Nephron (organoid): Measurements from ENCODE around the gene PIM2.

Experiments used
- H3K27ac Mint-ChIP-seq, 3 experiments: 2 replicates each; pipeline ENCODE4 v1.8.0; 2020; ENCODE audit warnings: mixed read lengths in 3 of 3, mild to moderate bottlenecking in 2 of 3, moderate library complexity in 1 of 3
- H3K27me3 Mint-ChIP-seq: 2 replicates; pipeline ENCODE4 v1.8.0; 2021; ENCODE audit warnings: low read depth, mild to moderate bottlenecking, moderate library complexity, mixed read lengths
- H3K36me3 Mint-ChIP-seq: 2 replicates; pipeline ENCODE4 v1.8.0; 2020; ENCODE audit warnings: low read depth, mixed read lengths
- H3K4me1 Mint-ChIP-seq: 2 replicates; pipeline ENCODE4 v1.8.0; 2020; ENCODE audit warnings: mixed read lengths
- H3K4me3 Mint-ChIP-seq, 3 experiments: 2 replicates each; pipeline ENCODE4 v1.8.0; 2020; ENCODE audit warnings: mild to moderate bottlenecking in 3 of 3, mixed read lengths in 3 of 3, moderate library complexity in 2 of 3
- H3K9me3 Mint-ChIP-seq: 2 replicates; pipeline ENCODE4 v1.8.0; 2020; ENCODE audit warnings: mixed read lengths
- TF ChIP-seq, protein P1 (sequence below), 3 experiments: fragments of 200-600 bp; sonication (generic); IDR thresholded peaks; one replicate each; pipeline ENCODE4 v1.5.0; 2021; ENCODE audit warnings: antibody characterized with exemption in 3 of 3; ENCODE audit not compliant: unreplicated experiment in 3 of 3

Gene PIM2

DNA sequence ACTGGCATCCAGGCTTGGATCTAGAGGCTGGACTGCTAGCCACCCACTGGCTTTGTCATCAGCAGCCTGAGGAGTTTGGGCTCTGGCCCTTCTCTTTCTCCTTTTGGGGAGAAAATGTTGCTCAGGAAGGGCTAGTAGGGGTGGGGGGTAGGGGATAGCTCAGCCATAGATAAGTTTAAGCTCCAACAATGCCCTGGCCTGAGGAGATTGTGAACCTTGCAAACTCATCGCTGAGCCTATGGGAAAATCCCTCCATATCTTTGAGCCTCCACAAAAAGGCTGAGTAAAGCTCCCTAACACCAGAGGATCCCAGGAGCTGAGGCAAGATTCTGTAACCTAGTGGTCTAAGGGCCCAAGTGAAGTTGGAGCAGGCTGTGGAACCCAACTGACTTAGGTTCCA is 29.8 kb upstream of the PIM2 start:
- TF ChIP-seq, protein P1, sequence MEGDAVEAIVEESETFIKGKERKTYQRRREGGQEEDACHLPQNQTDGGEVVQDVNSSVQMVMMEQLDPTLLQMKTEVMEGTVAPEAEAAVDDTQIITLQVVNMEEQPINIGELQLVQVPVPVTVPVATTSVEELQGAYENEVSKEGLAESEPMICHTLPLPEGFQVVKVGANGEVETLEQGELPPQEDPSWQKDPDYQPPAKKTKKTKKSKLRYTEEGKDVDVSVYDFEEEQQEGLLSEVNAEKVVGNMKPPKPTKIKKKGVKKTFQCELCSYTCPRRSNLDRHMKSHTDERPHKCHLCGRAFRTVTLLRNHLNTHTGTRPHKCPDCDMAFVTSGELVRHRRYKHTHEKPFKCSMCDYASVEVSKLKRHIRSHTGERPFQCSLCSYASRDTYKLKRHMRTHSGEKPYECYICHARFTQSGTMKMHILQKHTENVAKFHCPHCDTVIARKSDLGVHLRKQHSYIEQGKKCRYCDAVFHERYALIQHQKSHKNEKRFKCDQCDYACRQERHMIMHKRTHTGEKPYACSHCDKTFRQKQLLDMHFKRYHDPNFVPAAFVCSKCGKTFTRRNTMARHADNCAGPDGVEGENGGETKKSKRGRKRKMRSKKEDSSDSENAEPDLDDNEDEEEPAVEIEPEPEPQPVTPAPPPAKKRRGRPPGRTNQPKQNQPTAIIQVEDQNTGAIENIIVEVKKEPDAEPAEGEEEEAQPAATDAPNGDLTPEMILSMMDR (IDR thresholded peaks at IDR 0.05; ENCODE audit: unreplicated experiment in 3 of 3): no peak
- H3K27ac Mint-ChIP-seq: no peak overlapping the region
- peaks cover 9% of the 10 kb centered on the region for H3K36me3 Mint-ChIP-seq
- H3K4me3 Mint-ChIP-seq: no peak overlapping the region
- peaks cover 7% of the 10 kb centered on the region for H3K9me3 Mint-ChIP-seq
- H3K27me3 Mint-ChIP-seq: no peaks in the 10 kb centered on the region
- peaks cover 16% of the 10 kb centered on the region for H3K4me1 Mint-ChIP-seq

DNA sequence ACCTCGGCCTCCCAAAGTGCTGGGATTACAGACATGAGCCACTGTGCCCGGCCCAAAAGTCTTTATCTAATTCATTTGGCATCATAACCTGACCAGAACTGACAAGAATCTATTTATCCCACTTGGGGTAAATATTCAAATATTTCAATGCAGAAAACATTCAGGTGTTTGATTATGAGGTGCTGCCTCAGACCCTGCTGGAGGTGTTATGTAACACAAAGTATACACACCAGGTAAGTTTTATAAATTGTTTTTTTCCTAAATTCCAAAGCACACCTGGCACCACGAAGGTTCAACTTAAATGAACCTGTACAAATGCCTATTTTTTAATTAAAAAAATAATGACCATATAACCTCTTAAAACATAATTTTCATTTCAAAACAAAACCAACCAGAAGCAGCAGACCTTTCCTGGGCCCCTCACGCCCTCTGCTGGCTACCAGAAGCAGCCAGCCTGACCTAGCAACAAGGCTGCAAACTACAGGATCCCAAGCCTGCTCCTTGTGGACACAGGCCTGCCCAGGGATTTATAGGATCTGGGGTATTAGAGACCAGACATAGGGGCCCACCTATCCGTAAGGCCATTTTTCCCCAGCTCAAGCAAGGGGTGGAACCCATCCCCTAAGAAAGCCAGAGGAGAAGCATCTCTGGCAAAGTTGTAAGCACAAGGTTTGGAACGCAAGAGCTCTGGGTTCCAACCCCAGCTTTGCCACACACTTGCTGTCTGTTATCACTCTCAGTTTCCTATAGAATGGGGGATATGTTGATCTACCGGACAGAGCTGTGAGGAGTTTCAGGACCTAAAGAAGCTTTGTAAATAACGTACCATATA is 26.9 kb upstream of the PIM2 start:
- Mint-ChIP-seq H3K36me3 (peaks cover 23% of the 10 kb centered on the region), H3K4me1 (no peaks in the 10 kb centered on the region), H3K27me3 (no peaks in the 10 kb centered on the region), H3K9me3 (peaks cover 9% of the 10 kb centered on the region), H3K4me3 (no peak overlapping the region), H3K27ac (no peak overlapping the region)
- TF ChIP-seq, protein P1 (IDR thresholded peaks at IDR 0.05; ENCODE audit: unreplicated experiment in 3 of 3): peak; percentile 58 to 70 (median 67)

DNA sequence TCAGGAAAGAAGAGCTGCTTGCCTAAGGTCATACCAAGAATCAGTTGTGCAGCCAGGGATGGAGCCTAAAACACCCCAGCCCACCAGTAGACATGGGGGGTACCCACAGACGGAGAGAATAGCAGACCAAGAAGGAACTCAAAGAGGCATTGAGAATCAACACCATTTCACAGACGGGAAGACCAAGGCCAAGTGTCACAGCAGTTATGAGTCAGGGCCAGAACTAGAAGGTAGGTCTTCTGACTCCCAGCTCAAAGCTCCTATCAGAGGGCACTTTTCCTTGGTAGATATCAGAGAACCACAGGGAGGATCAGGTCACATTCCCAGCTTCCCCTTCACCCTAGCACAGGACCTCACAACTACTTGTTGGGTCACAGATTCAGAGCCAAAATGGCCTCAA is 24.1 kb upstream of the PIM2 start:
- Mint-ChIP-seq H3K27me3 (no peaks in the 10 kb centered on the region), H3K4me1 (peaks cover 7% of the 10 kb centered on the region), H3K4me3 (no peak overlapping the region), H3K27ac (no peak overlapping the region), H3K9me3 (peaks cover 9% of the 10 kb centered on the region), H3K36me3 (peaks cover 19% of the 10 kb centered on the region)
- TF ChIP-seq, protein P1 (IDR thresholded peaks at IDR 0.05; ENCODE audit: unreplicated experiment in 3 of 3): no peak

DNA sequence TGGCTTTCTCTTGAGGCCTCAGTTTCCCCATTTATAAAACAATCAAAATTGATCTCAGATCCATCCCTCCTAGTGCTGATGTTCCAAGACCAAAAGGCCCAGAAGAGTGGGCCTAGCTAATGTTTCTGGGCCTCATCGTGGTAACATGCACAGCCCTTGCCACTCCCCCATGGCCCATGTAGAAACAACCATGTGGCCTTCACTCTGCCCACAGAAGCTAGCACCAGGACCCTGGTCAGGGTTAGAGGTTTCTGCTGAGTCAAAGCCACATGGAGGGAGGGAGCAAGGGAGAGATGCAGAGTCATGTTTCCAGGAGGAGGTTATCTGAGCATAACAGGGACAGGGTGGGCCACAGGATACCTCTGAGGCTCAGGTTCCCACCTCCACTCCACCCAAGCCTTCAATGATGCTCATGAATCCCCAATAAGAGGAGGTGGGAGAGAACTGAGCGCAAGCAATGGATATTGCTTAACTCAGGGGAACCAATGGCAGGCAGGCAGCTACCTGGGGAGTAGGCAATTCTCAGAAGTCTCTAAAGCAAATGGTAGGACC is 21.7 kb upstream of the PIM2 start:
- Mint-ChIP-seq H3K36me3 (peaks cover 24% of the 10 kb centered on the region), H3K27me3 (no peaks in the 10 kb centered on the region), H3K9me3 (peaks cover 5% of the 10 kb centered on the region), H3K4me1 (peaks cover 7% of the 10 kb centered on the region), H3K27ac (no peak overlapping the region), H3K4me3 (no peak overlapping the region)
- TF ChIP-seq, protein P1 (IDR thresholded peaks at IDR 0.05; ENCODE audit: unreplicated experiment in 3 of 3): no peak

GRCh38 chrX:48939524-48940228 is 20.9 kb upstream of the PIM2 start:
- Mint-ChIP-seq H3K4me1 (peaks cover 7% of the 10 kb centered on the region), H3K27me3 (no peaks in the 10 kb centered on the region), H3K27ac (no peak overlapping the region), H3K36me3 (peaks cover 32% of the 10 kb centered on the region), H3K9me3 (peaks cover 5% of the 10 kb centered on the region), H3K4me3 (no peak overlapping the region)
- TF ChIP-seq, protein P1 (IDR thresholded peaks at IDR 0.05; ENCODE audit: unreplicated experiment in 3 of 3): no peak
